ENCODE data around the gene MEIS3. TPM values are rescaled to one million over a fixed set of nuclear protein-coding genes. Genes with fewer than 3 reads are reported as not detected.
"Not testable (repeated sequence)": the region's sequence is repeated elsewhere in the genome, so short reads cannot be mapped to it uniquely, and the experiment has no call there.

Gene MEIS3
- total and polyA plus RNA-seq, 10 of the 15 experiments (the other 5 are each of a cell fraction or from before 2014, with no cell fraction given): 0.05 to 0.23 TPM; not detected in 8

DNA sequence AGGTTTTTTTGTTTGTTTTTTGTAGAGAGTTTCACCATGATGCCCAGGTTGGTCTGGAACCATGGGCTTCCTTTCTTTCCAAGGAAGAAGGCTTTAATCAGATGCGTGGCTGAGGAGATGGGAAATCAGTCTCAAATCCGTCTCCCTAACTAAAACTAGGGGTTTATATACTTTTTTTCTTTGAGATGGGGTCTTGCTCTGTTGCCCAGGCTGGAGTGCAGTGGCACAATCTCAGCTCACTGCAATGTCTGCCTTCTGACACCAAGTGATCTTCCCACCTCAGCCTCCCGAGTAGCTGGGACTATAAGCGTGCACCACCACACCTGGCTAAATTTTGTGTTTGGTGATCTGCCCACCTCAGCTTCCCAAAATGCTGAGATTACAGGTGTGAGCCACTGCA lies 34.8 kb downstream of the MEIS3 start:
- not testable (repeated sequence) for BruUV-seq (replicated peaks)
- CTCF ChIA-PET: interaction anchor here (1.4 kb wide), 1 partner anchor 35 kb away, joined by 4 read pairs; the partner anchor contains the start of gene DHX34

DNA sequence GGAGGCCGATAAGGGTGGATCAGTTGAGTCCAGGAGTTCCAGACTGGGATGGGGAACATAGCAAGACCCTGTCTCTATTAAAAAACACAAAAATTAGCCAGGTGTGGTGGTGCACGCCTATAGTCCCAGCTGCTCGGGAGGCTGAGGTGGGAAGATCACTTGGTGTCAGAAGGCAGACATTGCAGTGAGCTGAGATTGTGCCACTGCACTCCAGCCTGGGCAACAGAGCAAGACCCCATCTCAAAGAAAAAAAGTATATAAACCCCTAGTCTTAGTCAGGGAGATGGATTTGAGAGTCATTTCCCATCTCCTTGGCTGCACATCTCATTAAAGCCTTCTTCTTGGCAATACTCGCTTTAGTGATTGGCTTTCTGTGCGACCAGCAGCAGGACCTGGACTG lies 35.4 kb downstream of the MEIS3 start:
- ATAC-seq; H3K27ac ChIP-seq (ENCODE audit: control insufficient read depth, insufficient read depth); H3K9me3 ChIP-seq (replicated peaks; ENCODE audit: control insufficient read depth, insufficient read depth, low read length); BruUV-seq (replicated peaks); DNase-seq (ENCODE audit: low read depth, low spot score); intact Hi-C loops (cut with micrococcal nuclease; ENCODE audit: unreplicated experiment); H3K9ac ChIP-seq (ENCODE audit: control insufficient read depth, insufficient read depth, low read length); H3K4me3 ChIP-seq; POLR2A ChIA-PET; H3K4me2 ChIP-seq (ENCODE audit: control insufficient read depth, insufficient read depth); H2AFZ ChIP-seq (ENCODE audit: control insufficient read depth, low read depth, low read length); H4K20me1 ChIP-seq (ENCODE audit: control insufficient read depth, insufficient read depth); H3K4me1 ChIP-seq (ENCODE audit: control insufficient read depth, insufficient read depth, low read length); RAD21 ChIA-PET (ENCODE audit: unreplicated experiment); in situ Hi-C loops (cut with MboI); H3K27me3 ChIP-seq (replicated peaks in 1 of 2; ENCODE audit: control insufficient read depth in 2 of 2, insufficient read depth in 2 of 2, low read length in 1 of 2); SMC1A ChIA-PET (ENCODE audit: uncharacterized antibody, unreplicated experiment); H3K79me2 ChIP-seq (ENCODE audit: control insufficient read depth, insufficient read depth, low read length): not testable (repeated sequence)
- peak; percentile 75 for FAIRE-seq
- peaks cover 3 to 12% of the 10 kb centered on the region in 2 experiments; a peak in 3 of 4 replicates for H3K36me3 ChIP-seq (ENCODE audit: control insufficient read depth in 2 of 2, insufficient read depth in 2 of 2, low read length in 1 of 2)
- CTCF ChIA-PET: interaction anchor here (1.3 kb wide), 1 partner anchor 89 kb away, joined by 5 read pairs; no protein-coding TSS in a partner anchor
- 57% methylated on average over 5 of the region's 5 CpGs for WGBS (ENCODE audit: insufficient coverage, insufficient replicate concordance, low lambda C conversion rate, missing lambda C conversion rate)

More for the DNA sequence above, 34.8 kb downstream of the MEIS3 start:
- POLR2A ChIA-PET; H3K4me2 ChIP-seq (ENCODE audit: control insufficient read depth, insufficient read depth); H3K27ac ChIP-seq (ENCODE audit: control insufficient read depth, insufficient read depth); ATAC-seq; FAIRE-seq; H3K4me3 ChIP-seq; DNase-seq (ENCODE audit: low read depth, low spot score); RAD21 ChIA-PET (ENCODE audit: unreplicated experiment); H3K79me2 ChIP-seq (ENCODE audit: control insufficient read depth, insufficient read depth, low read length); H3K9ac ChIP-seq (ENCODE audit: control insufficient read depth, insufficient read depth, low read length); H3K9me3 ChIP-seq (replicated peaks; ENCODE audit: control insufficient read depth, insufficient read depth, low read length); SMC1A ChIA-PET (ENCODE audit: uncharacterized antibody, unreplicated experiment); in situ Hi-C loops (cut with MboI); H3K27me3 ChIP-seq (replicated peaks in 1 of 2; ENCODE audit: control insufficient read depth in 2 of 2, insufficient read depth in 2 of 2, low read length in 1 of 2); H4K20me1 ChIP-seq (ENCODE audit: control insufficient read depth, insufficient read depth); H2AFZ ChIP-seq (ENCODE audit: control insufficient read depth, low read depth, low read length); intact Hi-C loops (cut with micrococcal nuclease; ENCODE audit: unreplicated experiment); H3K4me1 ChIP-seq (ENCODE audit: control insufficient read depth, insufficient read depth, low read length): not testable (repeated sequence)
- H3K36me3 ChIP-seq (ENCODE audit: control insufficient read depth in 2 of 2, insufficient read depth in 2 of 2, low read length in 1 of 2): peaks cover 3 to 12% of the 10 kb centered on the region in 2 experiments; a peak in 3 of 4 replicates
- 85% methylated on average over 4 of the region's 4 CpGs for WGBS (ENCODE audit: insufficient coverage, insufficient replicate concordance, low lambda C conversion rate, missing lambda C conversion rate)
